NCI-H187 treated with DMSO at 0.1 percent for 48 hours (cell line): ENCODE results near the gene RAB36.
A peak's percentile ranks its signal among the peaks of the same experiment; 100 is the strongest.

ENCODE experiments used
- DNase-seq: peaks from one replicate; lab custom pipeline; 2025; lab: John Stamatoyannopoulos, UW

Gene RAB36

DNA sequence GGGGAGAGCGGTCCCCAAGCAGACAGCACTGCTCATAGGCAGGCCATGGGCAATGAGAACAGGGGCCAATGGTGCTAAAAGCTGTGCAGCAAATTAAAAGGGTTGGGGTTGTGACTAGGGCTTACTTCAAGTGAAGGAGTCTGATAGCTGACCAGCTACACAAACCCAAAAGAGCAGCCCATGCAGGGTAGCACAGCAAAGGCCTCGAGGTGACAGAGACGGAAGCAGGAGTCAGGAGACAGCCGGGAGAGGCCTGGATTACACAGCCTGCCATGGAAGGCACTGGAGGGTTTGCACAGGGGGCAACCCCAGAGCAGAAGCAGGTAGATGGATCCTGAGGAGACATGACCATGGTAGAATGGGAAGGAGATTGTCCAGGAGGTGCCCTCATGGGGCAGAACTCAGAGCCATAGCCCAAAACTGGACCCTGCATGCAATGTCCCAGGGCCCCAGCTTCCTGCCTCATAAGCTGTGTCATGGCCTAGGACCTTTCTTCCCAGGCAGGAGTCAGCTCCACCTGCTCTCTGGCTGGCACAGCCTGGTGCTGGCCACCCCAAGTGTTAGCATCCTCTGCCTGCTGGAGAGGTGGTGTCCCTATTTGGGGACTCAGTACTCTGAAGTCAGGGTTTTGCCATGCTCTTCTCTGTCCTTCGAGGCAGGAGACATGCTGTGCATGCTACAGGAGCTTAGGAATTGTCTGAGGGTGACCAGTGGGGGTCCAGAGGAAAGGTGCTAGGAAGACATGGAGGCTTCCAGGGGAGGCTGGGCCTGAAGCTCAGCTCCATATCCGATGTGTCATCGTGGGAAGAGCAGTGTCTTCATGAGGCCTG, 36.8 kb upstream of the RAB36 start:
- no peak for DNase-seq

DNA sequence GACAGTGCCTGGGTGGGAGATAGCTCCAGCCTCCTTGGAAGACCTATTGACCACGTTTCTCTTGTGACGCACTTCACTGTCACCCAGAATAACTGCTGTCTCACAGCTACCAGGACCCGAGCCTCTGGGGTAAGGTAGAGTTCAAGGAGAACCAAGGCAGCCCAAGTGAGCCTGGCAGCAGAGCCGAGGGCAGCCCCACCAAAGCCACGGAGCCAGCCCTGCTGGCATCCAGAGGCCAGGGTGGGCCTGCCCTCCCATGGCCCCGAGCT, 36.3 kb upstream of the RAB36 start:
- DNase-seq, result no peak

DNA sequence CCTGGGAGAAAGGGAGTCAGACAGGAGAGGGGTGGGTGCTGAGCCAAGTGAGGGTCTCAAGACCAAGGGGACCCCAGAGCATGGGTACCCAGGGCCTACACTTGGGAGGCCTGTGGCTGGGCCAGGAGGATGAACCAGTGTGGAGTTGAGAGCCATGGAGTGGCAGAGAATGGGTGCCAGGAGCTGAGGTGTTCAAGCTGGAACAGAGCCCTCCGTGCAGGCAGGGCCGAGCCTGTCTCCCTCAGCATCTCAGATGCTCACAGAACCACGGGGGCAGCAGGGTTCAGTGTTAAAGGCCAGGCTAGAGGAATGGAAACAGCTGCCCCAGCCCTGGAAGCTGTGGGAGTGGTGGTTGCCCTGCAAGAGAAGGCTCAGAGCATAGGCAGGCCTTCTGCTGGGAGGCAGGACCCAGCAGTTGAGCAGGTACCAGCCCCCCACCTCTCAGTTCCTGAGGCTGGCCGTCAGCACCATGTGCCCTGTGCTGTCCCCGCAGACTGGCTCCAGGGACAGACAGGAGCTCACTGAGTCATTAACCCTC, 35.8 kb upstream of the RAB36 start:
- no peak for DNase-seq

DNA sequence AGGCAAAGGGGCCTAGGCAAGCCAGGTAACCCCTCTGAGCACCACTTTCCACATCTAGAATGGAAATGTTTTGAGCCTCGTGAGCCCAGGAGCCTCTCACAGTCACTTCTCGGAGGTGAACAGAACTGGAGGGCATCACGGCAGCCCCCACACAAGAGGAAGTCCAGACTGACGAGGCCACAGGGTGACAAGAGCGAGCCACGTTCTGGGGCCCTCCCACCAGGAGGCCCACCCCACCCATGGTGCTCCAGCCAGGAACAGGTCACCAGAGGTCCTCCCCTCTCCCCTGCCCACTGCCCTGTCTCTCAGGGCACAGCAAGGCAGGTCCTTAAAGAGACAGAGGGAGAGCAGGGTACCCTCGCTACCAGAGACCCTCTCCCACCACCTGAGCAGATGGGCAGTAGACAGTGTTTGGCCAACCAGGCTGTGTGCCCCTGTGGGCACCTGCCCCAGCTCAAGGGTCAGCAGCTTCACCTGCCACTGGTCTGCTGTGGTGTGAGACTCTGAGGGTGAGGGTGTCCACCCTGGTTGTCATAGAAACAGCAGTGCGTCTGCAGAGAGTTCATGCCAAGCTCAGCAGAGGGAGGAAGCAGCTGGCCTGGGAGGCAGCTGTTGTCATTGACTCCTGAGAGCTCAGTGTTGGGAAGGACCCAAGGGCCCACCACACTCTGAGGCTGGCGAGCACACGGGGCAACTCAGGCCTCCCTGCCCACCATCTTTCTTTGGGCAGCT, 34.9 kb upstream of the RAB36 start:
- no peak for DNase-seq

DNA sequence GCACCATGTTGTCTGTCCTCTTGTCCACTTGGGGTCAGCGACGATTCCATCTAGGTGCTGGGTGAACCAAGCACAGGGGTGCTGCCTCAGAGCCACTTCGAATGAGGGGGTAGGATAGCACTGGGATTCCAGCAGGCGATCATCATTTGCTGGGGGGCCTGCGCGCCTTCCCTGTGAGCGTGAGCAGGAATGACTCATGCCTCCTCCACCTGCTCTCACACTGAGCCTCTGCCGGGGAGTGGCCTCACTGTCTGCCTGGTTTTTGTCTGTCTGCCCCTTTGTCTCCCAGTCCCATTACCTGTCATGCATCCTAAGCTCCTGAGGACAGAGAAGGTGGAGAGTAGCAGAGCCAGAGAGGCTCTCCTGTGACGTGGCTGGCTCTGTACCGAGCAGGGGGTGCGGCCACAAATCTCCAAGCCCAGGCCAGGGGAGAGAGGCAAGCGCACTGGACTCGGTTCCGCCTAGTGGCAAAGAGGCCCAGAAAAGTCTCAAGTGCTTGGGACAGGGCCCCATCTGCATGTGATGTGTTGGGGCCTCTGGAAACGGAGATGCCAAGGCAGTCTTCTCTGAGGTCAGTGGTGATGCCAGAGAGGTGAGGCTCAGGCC, 34.3 kb upstream of the RAB36 start:
- peak; percentile 57 for DNase-seq

DNA sequence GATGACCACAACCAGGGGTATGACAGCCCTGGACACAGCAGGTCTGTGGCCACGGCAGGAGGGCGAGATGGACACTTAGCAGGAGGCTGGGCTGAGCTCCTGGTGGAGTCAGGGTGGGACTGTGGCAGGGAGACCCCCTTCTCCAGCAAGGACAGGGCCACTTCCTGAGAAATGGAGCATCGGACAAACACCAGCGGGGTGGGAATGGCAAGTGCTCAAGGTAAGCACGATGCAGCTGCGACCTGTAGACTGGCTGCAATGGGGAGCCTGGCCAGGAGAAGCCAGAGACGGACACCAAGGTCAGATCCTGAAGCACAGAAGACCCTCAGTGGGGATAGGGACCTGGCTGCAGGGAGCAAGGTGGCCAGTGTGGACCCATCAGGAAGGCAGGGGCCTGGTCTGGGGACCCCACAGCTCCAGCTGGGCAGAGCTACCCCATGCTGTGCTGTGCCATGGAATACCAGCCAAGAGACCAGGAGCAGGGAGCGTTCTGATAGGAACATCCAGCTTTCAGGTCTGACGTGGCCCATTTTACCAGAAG, 32.7 kb upstream of the RAB36 start:
- no peak for DNase-seq

DNA sequence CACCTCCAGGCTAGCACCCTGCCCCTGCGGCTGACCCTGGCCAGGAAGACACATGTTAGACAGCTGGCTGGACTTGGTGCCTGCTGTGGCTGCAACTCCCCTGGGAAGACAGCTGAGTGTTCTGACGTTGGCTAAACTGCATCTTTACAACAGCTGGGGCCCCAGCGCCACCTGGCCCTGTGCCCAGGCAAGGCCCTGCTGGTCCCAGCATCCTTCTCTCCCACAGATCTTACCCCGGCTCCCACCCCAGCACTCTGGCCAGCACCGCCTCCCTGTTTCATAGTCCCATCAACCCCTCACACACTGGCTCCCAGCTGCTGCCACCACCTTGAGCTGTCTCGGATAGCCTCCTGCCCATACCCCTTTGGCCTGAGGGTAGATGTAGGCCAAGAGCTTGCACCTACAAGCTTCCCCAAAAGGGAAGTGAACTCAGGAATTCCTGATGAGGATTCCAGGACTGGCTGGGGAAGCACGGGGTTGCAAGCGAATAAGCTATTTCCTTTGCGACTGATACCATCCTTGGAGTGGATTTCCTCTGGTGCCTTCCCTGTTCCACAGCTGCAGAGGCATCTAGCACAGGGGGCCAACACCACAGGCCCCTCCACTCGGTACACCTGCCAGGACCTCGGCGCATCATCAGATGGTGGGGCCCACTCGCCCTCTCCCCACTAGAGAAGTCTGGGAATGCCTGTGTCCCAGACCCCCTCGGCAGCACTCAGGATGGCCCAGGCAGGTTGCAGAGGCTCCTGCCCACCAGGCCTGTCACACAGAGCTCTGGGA, 32.0 kb upstream of the RAB36 start:
- DNase-seq, result no peak

DNA sequence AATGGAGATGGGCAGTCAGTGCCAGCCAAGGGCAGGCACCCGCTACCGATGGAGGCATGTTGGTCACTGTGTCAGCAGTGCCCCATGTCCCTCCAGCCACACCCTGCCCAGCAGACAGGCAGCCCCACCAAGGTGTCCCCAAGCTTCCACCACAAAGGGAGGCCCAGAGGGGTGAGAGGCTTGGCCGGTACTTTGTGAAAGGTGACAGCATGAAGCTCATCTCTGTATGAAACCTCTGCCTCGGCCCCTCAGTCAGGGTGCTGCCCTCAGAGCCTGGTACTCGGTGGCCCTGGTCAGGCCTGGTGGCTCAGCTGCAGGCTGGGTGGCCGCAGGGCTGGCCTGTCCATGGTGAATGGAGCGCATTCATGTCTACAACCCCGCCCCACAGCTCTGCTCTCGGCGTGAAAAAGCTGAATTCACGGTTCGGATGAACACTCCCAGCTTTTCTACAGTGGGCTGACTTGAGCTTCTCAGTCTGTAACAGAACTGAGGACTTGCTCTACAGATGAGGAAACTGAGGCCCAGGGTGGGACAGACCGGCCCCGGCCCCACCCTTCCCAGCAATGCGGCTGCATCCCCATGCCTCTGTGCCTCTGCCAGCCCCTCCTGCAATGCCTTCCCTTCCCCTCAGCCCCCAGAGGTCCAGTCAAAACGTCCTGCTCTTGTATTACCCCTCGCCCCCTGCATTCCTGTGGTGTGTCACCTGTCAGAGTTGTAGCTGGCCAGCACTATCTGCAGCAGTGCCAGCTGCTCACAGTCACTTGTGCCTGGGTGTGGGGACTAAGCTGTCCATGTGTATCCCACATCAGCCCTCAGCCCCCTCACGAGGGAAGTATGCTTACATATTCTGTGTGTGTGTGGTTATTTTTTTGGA, 31.2 kb upstream of the RAB36 start:
- DNase-seq, result no peak

DNA sequence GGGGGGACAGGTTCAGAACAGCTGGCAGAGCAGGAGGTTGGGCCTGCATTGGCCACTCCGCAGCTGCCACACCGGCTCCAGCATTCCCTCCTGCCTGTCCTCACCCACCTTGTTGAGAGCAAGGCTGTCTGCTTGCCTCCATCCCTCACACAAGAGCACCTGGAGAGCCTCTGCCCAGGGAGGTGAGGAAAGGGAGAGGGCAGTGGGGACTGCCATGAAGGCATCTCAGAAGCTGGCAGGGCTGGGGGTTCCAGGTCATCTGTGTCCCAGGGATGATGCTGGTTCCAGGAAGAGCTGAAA, 30.6 kb upstream of the RAB36 start:
- DNase-seq, result no peak

DNA sequence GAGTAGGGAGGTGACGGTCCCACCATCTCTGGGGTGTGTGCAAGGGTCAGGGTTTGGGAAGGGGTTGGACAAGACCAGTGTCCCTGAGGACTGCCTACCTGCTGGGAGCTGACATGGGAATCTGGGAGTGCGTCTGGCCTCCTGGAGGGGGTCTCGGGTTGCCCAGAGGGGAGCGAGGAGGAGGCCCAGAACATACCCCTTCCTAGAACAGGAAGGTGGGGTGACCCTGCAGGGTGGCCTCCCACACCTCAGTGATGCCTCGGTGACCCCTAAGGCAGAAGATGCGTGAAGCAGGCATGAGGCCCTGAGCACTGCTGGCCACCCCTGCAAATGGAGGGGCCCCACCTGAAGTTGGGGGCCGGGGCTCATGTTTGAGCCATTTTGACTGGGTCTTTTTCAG, 29.9 kb upstream of the RAB36 start:
- no peak for DNase-seq

DNA sequence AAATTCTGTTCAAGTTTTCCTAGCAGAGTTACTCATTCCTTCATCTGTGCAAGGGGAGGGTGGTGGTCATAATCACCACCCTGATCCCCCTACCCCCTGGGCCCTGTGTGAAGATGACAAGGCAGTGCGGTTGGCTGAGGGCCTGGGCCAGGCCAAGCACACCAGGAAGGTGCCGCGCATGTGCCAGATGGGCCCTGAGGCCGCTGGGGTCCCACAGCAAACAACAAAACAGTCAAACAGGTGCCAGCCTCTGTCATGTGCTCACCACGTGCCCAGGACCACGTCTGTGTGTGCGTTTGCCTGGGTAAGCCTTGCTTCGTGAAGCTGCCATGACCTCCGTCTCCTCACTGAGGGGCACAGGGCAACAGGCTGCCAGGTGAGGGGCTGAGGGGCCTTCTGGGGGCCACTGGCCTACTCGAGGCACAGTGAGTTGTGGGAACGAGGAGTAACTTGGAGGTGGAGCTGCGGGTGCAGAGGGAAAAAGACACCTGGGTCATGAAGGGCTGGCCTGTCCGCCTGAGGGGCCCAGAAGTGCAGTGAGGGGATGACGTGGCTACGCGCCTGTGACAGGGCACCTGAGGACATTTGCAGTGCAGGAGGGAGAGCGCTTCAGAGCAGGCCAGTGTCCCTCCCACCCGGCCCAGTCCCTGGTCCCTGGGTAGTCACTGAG, 29.3 kb upstream of the RAB36 start:
- DNase-seq, result no peak

DNA sequence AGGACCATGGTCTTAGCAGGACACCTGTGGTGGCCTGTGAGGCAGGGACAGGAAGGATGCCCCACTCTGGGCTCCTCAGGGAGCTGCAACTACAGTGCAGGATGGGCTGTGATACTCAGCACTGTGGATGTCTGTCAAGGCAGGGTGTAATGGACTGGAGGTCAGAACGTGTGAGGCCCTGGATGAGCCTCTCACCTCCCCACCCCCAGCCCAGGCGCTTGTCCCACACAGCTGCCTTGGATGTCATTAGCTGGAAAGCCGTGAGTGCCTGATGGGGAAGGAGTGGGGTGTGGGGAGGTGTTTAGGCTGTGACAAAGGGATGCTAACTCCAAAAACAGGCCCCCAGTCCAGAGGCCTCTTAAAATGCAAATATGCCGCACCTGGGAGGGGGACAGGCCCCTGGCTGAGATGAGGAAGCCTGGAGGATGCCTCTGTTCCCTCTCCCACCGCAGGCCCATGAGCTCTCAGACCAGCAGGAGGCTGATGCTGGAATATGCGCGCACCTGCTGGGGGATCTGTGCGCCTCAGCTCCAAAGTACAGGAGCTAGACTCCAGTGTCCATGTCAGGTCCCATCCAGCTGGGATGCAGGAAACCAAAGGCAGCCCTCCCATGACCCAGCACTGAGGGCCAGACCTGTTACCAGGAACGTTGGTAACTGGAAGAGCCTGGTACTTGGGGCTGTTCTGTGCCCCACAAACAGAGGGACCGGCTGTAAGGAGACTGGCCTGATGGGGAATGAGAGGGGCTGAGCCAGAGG, 28.6 kb upstream of the RAB36 start:
- no peak for DNase-seq

DNA sequence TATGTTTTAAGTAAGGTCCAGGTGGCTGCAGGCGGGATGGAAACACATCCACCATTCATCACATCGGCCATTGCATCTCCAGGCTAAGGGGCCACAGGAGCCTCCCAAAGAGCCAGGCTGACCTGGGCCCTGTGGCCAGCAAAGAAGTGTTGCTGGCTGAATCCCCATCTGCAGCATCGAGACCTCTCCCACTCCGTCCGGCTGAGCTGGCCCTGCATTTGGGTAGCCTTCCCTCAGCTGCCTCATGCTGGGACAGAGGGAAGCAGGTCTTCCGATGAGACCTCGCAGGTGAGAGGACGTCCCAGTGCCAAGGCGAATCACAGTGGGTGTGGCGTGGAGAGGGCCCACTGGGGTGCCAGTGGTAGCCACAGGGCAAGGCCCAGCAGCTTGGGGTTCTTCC, 28.0 kb upstream of the RAB36 start:
- no peak for DNase-seq

DNA sequence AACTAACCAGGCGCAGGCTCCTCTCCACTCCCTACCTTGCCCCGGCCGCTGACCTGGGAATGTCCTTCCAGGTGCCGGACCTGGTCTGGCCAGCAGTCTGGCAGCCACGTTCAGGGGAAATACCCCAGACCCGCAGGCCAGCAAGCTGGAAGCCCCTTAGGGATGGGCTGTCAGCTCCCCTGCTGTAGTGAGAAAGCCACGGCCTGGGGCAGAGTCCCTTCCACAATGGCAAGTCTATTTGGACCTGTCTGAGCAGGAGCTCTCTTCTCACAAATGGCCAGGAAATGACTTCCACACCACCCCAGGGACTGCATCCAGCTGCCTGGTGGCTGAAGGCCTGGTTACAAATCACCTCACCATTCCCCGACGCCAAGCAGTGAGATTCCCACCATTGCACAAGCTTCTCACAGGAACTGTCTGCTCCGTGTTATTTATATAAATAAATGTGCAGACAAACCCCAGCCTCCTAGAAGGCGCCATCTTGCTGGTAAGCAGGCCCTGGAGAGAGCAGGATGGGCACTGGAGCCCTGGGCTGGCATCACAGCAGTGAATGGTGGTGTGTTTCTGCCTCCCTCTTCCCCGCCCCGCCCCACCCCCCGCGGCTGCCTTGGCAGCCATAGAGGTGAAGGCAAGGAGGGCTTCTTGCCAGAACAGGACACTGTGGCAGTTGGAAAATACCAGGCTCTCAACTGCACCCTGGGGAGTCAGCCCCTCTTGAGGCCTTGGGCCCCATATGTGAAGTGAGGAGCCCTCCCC, 27.2 kb upstream of the RAB36 start:
- DNase-seq, result no peak

DNA sequence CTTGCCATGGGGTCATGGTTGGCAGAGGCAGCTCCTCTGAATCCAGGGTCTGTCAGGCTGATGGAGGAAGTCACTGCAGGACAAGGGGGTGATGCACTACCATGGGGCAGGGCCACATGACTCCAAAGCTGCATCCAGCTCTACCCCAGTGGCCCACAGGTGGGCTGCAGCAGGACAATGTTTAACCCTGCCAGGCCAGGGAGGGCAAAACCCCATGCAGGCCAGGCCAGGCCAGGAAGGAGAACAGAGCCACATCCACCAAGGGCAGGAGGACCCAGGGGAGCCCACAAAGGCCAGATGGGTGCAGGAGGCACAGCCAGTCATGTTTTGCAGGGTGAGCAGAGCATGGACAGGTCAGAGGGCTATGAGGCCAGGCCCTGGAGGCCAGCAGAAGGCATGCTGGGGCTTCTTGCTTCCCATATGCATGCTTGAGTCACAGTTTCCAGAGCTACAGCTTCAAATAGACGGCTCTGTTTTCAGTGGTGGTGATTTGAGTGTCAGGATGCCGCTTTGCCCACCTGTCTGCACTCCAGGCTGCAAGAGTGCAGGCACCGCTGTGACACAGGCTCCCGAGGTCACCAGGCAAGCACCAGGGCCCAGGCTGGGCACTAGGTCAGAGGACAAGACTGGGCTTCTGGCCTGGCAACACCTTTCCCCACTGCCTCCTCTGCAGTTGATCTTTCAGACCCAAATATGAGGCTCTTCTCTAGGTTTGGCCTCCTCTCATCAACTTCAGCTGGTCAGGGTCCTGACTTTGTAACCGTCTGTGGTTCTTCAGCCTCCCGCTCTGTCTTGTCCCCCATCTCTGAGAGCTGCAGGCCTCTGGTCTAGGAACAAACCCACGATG, 26.4 kb upstream of the RAB36 start:
- no peak for DNase-seq

DNA sequence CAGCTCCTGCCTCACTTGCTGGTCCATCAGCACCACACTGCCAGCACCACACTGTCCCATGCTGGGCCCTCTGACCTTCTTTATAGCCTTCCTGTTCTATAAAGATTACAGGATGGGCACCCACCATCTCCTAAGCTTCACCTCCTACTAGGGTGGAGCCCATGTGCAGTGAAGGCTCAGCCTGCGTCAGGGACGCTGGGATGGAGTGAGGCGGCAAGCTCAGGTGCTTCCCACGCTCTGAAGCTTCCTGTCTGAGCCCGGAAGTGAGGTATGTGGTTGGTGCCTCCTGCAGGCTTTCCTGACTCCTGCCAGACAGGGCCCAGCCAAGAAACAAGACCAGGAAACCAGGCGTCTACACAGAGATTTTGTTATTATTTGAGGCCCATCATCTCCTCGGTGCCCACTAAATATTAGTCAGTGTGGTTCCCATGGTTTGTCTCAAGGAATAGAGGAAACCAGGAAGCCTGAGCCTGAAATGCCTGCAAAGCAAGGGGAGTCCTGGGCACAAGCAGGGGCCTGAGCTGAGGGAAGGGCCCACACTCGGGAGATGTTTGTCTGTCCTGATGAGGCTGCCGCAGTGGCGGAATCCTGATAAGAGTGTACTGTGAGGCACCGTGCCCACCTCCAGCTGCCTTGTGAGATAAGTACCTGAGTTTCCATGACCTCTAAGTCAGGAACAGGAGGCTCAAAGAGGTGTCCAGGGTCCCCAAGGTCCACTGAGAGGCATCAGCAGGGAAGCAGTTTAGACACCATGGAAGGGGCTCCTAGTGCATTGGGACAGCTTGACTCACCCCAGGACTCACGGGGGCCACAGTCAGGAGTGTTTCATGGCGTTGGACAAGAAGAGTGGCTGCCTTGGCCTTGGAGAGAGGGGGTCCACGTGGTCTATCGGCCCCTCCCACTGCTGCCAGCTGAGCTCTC, 25.5 kb upstream of the RAB36 start:
- DNase-seq, result no peak

DNA sequence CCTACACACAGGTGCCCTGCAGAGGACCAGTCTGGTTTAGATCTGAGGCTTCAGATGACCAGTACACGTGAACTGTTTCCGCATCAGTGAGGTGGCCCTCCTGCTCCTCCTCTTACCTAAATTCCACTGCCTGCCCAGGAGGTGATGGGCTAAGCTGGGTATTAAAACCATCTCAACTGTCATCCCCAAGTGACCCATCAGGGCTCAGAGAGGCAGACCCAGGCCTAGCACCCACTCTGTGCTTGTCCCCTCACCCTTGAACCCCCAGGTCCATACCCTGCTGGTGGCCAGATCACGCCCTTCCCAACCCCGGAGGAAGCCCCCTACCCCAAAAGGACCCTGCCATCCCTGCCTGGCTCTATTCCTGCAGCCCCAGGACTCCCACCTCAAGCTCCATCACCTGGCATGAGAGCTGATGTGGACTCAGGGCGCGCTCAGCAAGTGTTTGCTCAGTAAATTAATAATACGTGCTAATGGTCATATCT, 24.8 kb upstream of the RAB36 start:
- no peak for DNase-seq
